H9 (cell line): ENCODE data around the gene TMEM271. TPM values are rescaled to one million over a fixed set of nuclear protein-coding genes. Genes with fewer than 3 reads are reported as not detected.

Source experiments
- DNase-seq: peaks from one replicate; pipeline ENCODE4 v3.0.0-alpha.2; 2017
- H2AFZ ChIP-seq: one replicate; pipeline ENCODE4 v1.6.1; 2013; ENCODE audit warnings: mild to moderate bottlenecking, low read length, control low read depth, moderate library complexity
- H2AK5ac ChIP-seq: 2 replicates; pipeline ENCODE4 v1.6.1; 2013; ENCODE audit warnings: low read length, control low read depth, mixed read lengths; ENCODE audit not compliant: insufficient read length
- H2BK120ac ChIP-seq: one replicate; pipeline ENCODE4 v1.6.1; 2013; ENCODE audit warnings: low read depth, mild to moderate bottlenecking, low read length, control low read depth, inconsistent platforms; ENCODE audit not compliant: poor library complexity, severe bottlenecking
- H2BK12ac ChIP-seq: 2 replicates; pipeline ENCODE4 v1.6.1; 2013; ENCODE audit warnings: low read length, control low read depth, mixed read lengths, low read depth; ENCODE audit not compliant: insufficient read length
- H2BK15ac ChIP-seq: 2 replicates; pipeline ENCODE4 v1.6.1; 2013; ENCODE audit warnings: low read depth, low read length, control low read depth
- H2BK20ac ChIP-seq: one replicate; pipeline ENCODE4 v1.6.1; 2013; ENCODE audit warnings: low read depth, mild to moderate bottlenecking, low read length, control low read depth, inconsistent platforms; ENCODE audit not compliant: poor library complexity, severe bottlenecking
- H2BK5ac ChIP-seq: 2 replicates; pipeline ENCODE4 v1.6.1; 2013; ENCODE audit warnings: low read length, control low read depth, mixed read lengths; ENCODE audit not compliant: insufficient read length
- H3K14ac ChIP-seq: 2 replicates; pipeline ENCODE4 v1.6.1; 2013; ENCODE audit warnings: low read length, control low read depth; ENCODE audit not compliant: insufficient read depth
- H3K18ac ChIP-seq: 2 replicates; pipeline ENCODE4 v1.6.1; 2013; ENCODE audit warnings: low read depth, mild to moderate bottlenecking, mixed read lengths, low read length, control low read depth; ENCODE audit not compliant: insufficient read length
- H3K23ac ChIP-seq: 2 replicates; pipeline ENCODE4 v1.6.1; 2013; ENCODE audit warnings: low read length, control low read depth, mixed read lengths, low read depth; ENCODE audit not compliant: insufficient read length
- H3K23me2 ChIP-seq: 2 replicates; pipeline ENCODE4 v1.6.1; 2013; ENCODE audit warnings: low read depth, mild to moderate bottlenecking, mixed read lengths, low read length, control low read depth; ENCODE audit not compliant: insufficient read length, poor library complexity, severe bottlenecking
- H3K27ac ChIP-seq: 2 replicates; pipeline ENCODE4 v1.5.1; 2013; ENCODE audit warnings: low read length, control low read depth, mixed read lengths, low read depth; ENCODE audit not compliant: insufficient read length
- H3K27me3 ChIP-seq: 2 replicates; pipeline ENCODE4 v1.6.1; 2013; ENCODE audit warnings: low read length, control low read depth, inconsistent platforms; ENCODE audit not compliant: insufficient read depth
- H3K4ac ChIP-seq: 2 replicates; pipeline ENCODE4 v1.6.1; 2013; ENCODE audit warnings: low read depth, mild to moderate bottlenecking, control low read depth, inconsistent platforms, low read length, moderate library complexity
- H3K4me1 ChIP-seq: 2 replicates; pipeline ENCODE4 v1.6.1; 2013; ENCODE audit warnings: low read length, control low read depth, inconsistent platforms; ENCODE audit not compliant: insufficient read depth
- H3K4me2 ChIP-seq: 2 replicates; pipeline ENCODE4 v1.6.1; 2013; ENCODE audit warnings: low read length, control low read depth, mixed read lengths; ENCODE audit not compliant: insufficient read length, insufficient read depth
- H3K56ac ChIP-seq: 2 replicates; pipeline ENCODE4 v1.6.1; 2013; ENCODE audit warnings: low read depth, mild to moderate bottlenecking, mixed read lengths, low read length, control low read depth; ENCODE audit not compliant: insufficient read length
- H3K79me1 ChIP-seq: 2 replicates; pipeline ENCODE4 v1.6.1; 2013; ENCODE audit warnings: low read depth, mild to moderate bottlenecking, moderate library complexity, low read length, control low read depth, inconsistent platforms; ENCODE audit not compliant: insufficient read depth, poor library complexity, severe bottlenecking
- H3K79me2 ChIP-seq: 2 replicates; pipeline ENCODE4 v1.6.1; 2013; ENCODE audit warnings: low read length, control low read depth, inconsistent platforms; ENCODE audit not compliant: insufficient read depth
- H3K9ac ChIP-seq: 2 replicates; pipeline ENCODE4 v1.6.1; 2013; ENCODE audit warnings: low read length, control low read depth, mixed read lengths; ENCODE audit not compliant: insufficient read length; ENCODE audit errors: extremely low read depth
- H3K9me3 ChIP-seq: one replicate; pipeline ENCODE4 v1.6.1; 2013; ENCODE audit warnings: low read depth, low read length, inconsistent platforms; ENCODE audit not compliant: control insufficient read depth
- H3T11ph ChIP-seq: one replicate; pipeline ENCODE4 v1.6.1; 2013; ENCODE audit warnings: mild to moderate bottlenecking, low read length, control low read depth, inconsistent platforms
- H4K20me1 ChIP-seq: one replicate; pipeline ENCODE4 v1.6.1; 2013; ENCODE audit not compliant: control insufficient read depth, insufficient read length, insufficient read depth
- H4K5ac ChIP-seq: 2 replicates; pipeline ENCODE4 v1.6.1; 2013; ENCODE audit warnings: low read depth, mild to moderate bottlenecking, mixed read lengths, low read length, control low read depth; ENCODE audit not compliant: insufficient read length
- H4K8ac ChIP-seq: replicated peaks from 2 replicates; pipeline ENCODE4 v1.6.1; 2013; ENCODE audit warnings: low read length, control low read depth, mixed read lengths, low read depth; ENCODE audit not compliant: insufficient read length
- H4K91ac ChIP-seq: 2 replicates; pipeline ENCODE4 v1.6.1; 2013; ENCODE audit warnings: low read depth, mild to moderate bottlenecking, moderate library complexity, mixed read lengths, low read length, control low read depth; ENCODE audit not compliant: insufficient read length
- H3K27ac Mint-ChIP-seq, 3 experiments: 2 replicates in 2 of 3; 3 replicates in 1 of 3; pipeline ENCODE4 v1.8.0; 2020 to 2021; ENCODE audit warnings: mixed read lengths in 3 of 3, mild to moderate bottlenecking in 1 of 3, moderate library complexity in 1 of 3
- H3K27me3 Mint-ChIP-seq: 2 replicates; pipeline ENCODE4 v1.8.0; 2021; ENCODE audit warnings: low read depth, mild to moderate bottlenecking, moderate library complexity, mixed read lengths
- H3K36me3 Mint-ChIP-seq, 3 experiments: 2 replicates in 2 of 3; 3 replicates in 1 of 3; pipeline ENCODE4 v1.8.0; 2020 to 2021; ENCODE audit warnings: low read depth in 3 of 3, mixed read lengths in 3 of 3; ENCODE audit not compliant: insufficient read depth in 1 of 3
- H3K4me1 Mint-ChIP-seq, 2 experiments: 2 replicates each; pipeline ENCODE4 v1.8.0; 2020; ENCODE audit warnings: mixed read lengths in 2 of 2
- H3K4me3 Mint-ChIP-seq, 2 experiments: 2 replicates in 1 of 2; 3 replicates in 1 of 2; pipeline ENCODE4 v1.8.0; 2020 to 2021; ENCODE audit warnings: mild to moderate bottlenecking in 2 of 2, mixed read lengths in 2 of 2, moderate library complexity in 1 of 2
- H3K9me3 Mint-ChIP-seq, 2 experiments: 2 replicates in 1 of 2; 3 replicates in 1 of 2; pipeline ENCODE4 v1.8.0; 2020; ENCODE audit warnings: mild to moderate bottlenecking in 2 of 2, mixed read lengths in 2 of 2, moderate library complexity in 1 of 2
- WGBS: extraction: QIAGEN DNeasy Blood & Tissue Kit; methylation state at CpG from one replicate; pipeline ENCODE4 v1.1.7; 2013; ENCODE audit warnings: missing lambda C conversion rate, low lambda C conversion rate, mixed read lengths; ENCODE audit not compliant: insufficient read length; ENCODE audit errors: extremely low coverage; 5-methylcytosine and 5-hydroxymethylcytosine counted together
- total RNA-seq: library from RNA; stranded (reverse); gene quantifications from 2 replicates; pipeline ENCODE4 v1.2.1, GENCODE V29; 2021
- TF ChIP-seq, protein P1 (sequence below): fragments of 200-600 bp; sonication (generic); conservative IDR thresholded peaks from 3 replicates; pipeline ENCODE4 v1.8.0; 2021; ENCODE audit warnings: antibody characterized with exemption, mild to moderate bottlenecking

The TMEM271 gene
- total RNA-seq, 1 experiment from 2014 or later: 0.09 TPM

DNA sequence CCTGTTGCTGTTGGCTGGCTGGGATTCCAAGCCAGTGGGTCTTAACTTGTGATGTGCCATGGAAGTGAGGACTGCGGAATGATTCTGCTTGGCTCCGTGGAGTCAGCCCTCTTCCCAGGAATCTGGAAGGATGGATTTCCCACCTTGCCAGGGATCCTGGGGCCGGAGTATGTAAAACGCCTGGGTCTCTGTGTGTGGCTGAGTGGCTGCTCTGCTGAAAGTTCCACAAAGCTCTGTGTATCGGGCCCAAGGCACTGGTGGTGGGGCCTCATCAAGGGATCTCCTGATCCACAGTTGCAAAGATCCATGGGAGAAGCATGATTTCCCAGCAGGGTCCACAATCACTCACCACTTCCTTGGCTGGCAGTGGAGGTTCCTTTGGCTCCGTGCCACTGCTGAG, 24.1 kb upstream of the TMEM271 start:
- no peak overlapping the region for H4K8ac ChIP-seq
- no peaks in the 10 kb centered on the region for H3K4me1 ChIP-seq
- H2BK15ac ChIP-seq: no peak overlapping the region
- no peaks in the 10 kb centered on the region for H3K79me1 ChIP-seq
- DNase-seq: no peak
- Mint-ChIP-seq H3K27ac (no peak overlapping the region), H3K36me3 (no peaks in the 10 kb centered on the region), H3K27me3 (peaks cover 46% of the 10 kb centered on the region), H3K9me3 (no peaks in the 10 kb centered on the region; a peak in 1 of 5 replicates), H3K4me3 (no peak overlapping the region), H3K4me1 (peaks cover 15 to 22% of the 10 kb centered on the region in 2 experiments)
- H3K4ac ChIP-seq: no peak overlapping the region
- H3K14ac ChIP-seq: no peak overlapping the region
- H3K9ac ChIP-seq: no peak overlapping the region
- WGBS: no CpG with 5 or more reads among the region's 6 CpGs
- TF ChIP-seq, protein P1, sequence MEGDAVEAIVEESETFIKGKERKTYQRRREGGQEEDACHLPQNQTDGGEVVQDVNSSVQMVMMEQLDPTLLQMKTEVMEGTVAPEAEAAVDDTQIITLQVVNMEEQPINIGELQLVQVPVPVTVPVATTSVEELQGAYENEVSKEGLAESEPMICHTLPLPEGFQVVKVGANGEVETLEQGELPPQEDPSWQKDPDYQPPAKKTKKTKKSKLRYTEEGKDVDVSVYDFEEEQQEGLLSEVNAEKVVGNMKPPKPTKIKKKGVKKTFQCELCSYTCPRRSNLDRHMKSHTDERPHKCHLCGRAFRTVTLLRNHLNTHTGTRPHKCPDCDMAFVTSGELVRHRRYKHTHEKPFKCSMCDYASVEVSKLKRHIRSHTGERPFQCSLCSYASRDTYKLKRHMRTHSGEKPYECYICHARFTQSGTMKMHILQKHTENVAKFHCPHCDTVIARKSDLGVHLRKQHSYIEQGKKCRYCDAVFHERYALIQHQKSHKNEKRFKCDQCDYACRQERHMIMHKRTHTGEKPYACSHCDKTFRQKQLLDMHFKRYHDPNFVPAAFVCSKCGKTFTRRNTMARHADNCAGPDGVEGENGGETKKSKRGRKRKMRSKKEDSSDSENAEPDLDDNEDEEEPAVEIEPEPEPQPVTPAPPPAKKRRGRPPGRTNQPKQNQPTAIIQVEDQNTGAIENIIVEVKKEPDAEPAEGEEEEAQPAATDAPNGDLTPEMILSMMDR: no peak
- H2BK120ac ChIP-seq: no peak overlapping the region
- no peaks in the 10 kb centered on the region for H3K9me3 ChIP-seq
- H2BK5ac ChIP-seq: no peak overlapping the region
- H3K4me2 ChIP-seq: no peak overlapping the region
- H3K27ac ChIP-seq: no peak overlapping the region
- no peak overlapping the region for H2BK20ac ChIP-seq
- H4K5ac ChIP-seq: no peak overlapping the region
- H3K23me2 ChIP-seq: no peaks in the 10 kb centered on the region
- H2AK5ac ChIP-seq: no peak overlapping the region
- no peak overlapping the region for H2BK12ac ChIP-seq
- H4K20me1 ChIP-seq: peaks cover 3% of the 10 kb centered on the region
- H4K91ac ChIP-seq: no peak overlapping the region
- no peaks in the 10 kb centered on the region for H3K79me2 ChIP-seq
- no peak overlapping the region for H3K23ac ChIP-seq
- H3K27me3 ChIP-seq: no peaks in the 10 kb centered on the region
- no peak overlapping the region for H3T11ph ChIP-seq
- no peak overlapping the region for H3K18ac ChIP-seq
- H2AFZ ChIP-seq: no peak overlapping the region
- no peak overlapping the region for H3K56ac ChIP-seq
